NOMO-1 (cell line): ENCODE results near the gene FASTKD3.

Source experiments
- DNase-seq, 2 experiments: peaks; one replicate each; lab custom pipeline; 2025; ENCODE audit not compliant: unreplicated experiment in 2 of 2; lab: John Stamatoyannopoulos, UW

The FASTKD3 gene

GRCh38 chr5:7850395-7851239, 18.2 kb downstream of the FASTKD3 start, which contains the start of gene CFAP90:
TSS of gene CFAP90 (minus strand) at chr5:7851133. CDS start at chr5:7851021, 112 bp downstream.
- DNase-seq = no peak

GRCh38 chr5:7849681-7850394, 19.0 kb downstream of the FASTKD3 start:
- DNase-seq = no peak

GRCh38 chr5:7848296-7848695, 20.5 kb downstream of the FASTKD3 start:
- no peak for DNase-seq

- no peak for DNase-seq
Measured at GRCh38 chr5:7846327-7846726, 22.5 kb downstream of the FASTKD3 start.

- no peak for DNase-seq
Measured at GRCh38 chr5:7845557-7845956, 23.3 kb downstream of the FASTKD3 start.

- peak in 1 of 2 experiments; percentile 23 for DNase-seq
Measured at GRCh38 chr5:7844901-7845300, 23.9 kb downstream of the FASTKD3 start.

GRCh38 chr5:7842531-7842930, 26.3 kb downstream of the FASTKD3 start:
- DNase-seq = no peak

- no peak for DNase-seq
Measured at GRCh38 chr5:7837403-7837802, 31.4 kb downstream of the FASTKD3 start.

- no peak for DNase-seq
Measured at GRCh38 chr5:7834982-7835381, 33.8 kb downstream of the FASTKD3 start.

- no peak for DNase-seq
Measured at GRCh38 chr5:7828269-7828668, 40.6 kb downstream of the FASTKD3 start.

GRCh38 chr5:7827610-7828009, 41.2 kb downstream of the FASTKD3 start:
- no peak for DNase-seq

- no peak for DNase-seq
Measured at GRCh38 chr5:7825630-7826029, 43.2 kb downstream of the FASTKD3 start.

GRCh38 chr5:7824995-7825394, 43.8 kb downstream of the FASTKD3 start:
- DNase-seq = no peak

GRCh38 chr5:7823594-7823993, 45.2 kb downstream of the FASTKD3 start:
- no peak for DNase-seq

- no peak for DNase-seq
Measured at GRCh38 chr5:7822449-7822848, 46.4 kb downstream of the FASTKD3 start.

- peak in 1 of 2 experiments; percentile 54 for DNase-seq
Measured at GRCh38 chr5:7816535-7816901, 52.3 kb downstream of the FASTKD3 start.

- DNase-seq = peak; percentile 96 to 98
Measured at GRCh38 chr5:7815892-7816534, 52.8 kb downstream of the FASTKD3 start.

- no peak for DNase-seq
Measured at GRCh38 chr5:7814816-7815215, 54.0 kb downstream of the FASTKD3 start.

GRCh38 chr5:7813576-7813975, 55.3 kb downstream of the FASTKD3 start:
- DNase-seq = no peak

GRCh38 chr5:7813007-7813406, 55.8 kb downstream of the FASTKD3 start:
- DNase-seq = no peak

- no peak for DNase-seq
Measured at GRCh38 chr5:7811715-7812114, 57.1 kb downstream of the FASTKD3 start.
